ENCODE measurements around the gene ACSBG1.

The ACSBG1 gene

DNA sequence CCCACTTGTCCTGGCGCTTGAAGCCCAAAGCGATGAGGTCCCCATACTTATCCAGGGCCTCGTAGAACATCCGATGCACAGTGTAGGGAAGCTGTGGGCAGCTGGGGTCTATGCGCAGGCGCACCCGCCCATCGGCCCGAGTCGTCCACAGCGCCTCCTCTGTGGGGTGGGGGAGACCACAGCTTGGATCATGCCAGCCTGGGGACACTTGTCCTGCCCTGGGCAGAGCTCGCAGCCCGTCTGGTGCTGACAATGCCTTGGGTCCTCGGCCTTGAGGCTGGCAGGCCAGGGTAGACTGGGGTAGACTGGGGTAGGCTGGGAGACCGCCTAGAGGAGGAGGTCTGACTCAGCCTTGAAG, 39.8 kb downstream of the ACSBG1 start:
- no peak overlapping the region for H3K4me2 ChIP-seq (ENCODE audit: low read length)
- H3K4me1 ChIP-seq (ENCODE audit: control insufficient read depth, insufficient read depth, low read length): no peaks in the 10 kb centered on the region
- peaks cover 31% of the 10 kb centered on the region for H3K27me3 ChIP-seq (ENCODE audit: control insufficient read depth, insufficient read depth, low read length)
- H3K9me3 ChIP-seq (replicated peaks; ENCODE audit: low read length): peaks cover 3% of the 10 kb centered on the region
- no peak overlapping the region for H3K4me3 ChIP-seq (ENCODE audit: low read length)
- no peaks in the 10 kb centered on the region for H3K36me3 ChIP-seq (ENCODE audit: insufficient read depth, low read length)
- H3K9ac ChIP-seq (ENCODE audit: low read depth, low read length): no peak overlapping the region

DNA sequence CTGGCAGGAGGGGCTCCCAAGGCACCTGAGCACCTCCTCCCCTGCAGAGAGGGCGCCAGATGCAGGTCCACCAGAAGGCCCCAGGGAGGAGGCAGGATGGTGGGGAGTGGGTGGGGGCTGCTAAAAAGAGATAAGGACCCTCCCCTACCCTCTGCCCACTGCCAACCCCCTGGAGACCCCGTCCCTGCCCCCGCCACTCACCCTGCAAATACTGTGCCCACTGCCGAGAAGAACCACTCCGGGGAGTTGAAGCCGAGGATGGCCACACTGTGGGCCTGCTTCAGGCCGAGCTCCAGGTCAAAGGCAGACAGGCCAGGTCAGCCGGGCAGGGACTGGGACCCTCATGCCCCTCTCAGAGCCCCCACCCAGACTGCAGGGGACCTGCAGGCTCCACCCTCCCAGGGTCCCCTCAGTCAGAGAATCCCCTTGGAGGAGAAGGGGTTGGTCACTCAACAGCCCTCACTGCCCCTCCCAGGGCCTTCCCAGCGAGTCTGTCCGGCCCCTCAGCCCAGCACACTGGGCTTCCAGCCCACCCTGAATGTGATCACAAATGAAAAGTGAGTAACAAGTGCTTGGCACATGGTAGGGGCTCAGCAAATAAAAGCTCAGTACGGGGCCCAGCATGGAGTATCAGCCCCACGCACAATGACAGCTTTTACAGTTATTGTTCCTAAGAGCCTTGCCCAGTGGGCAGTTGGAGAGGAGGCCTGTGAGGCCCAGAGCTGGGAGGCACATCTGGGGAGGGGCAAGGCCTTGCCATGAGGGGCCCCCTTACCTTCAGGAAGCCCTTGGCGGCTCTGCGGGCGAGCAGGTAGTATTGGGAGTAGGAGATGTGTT, 40.4 kb downstream of the ACSBG1 start:
- H3K36me3 ChIP-seq (ENCODE audit: insufficient read depth, low read length): no peaks in the 10 kb centered on the region
- H3K27me3 ChIP-seq (ENCODE audit: control insufficient read depth, insufficient read depth, low read length): peaks cover 31% of the 10 kb centered on the region
- H3K4me1 ChIP-seq (ENCODE audit: control insufficient read depth, insufficient read depth, low read length): no peaks in the 10 kb centered on the region
- no peak overlapping the region for H3K4me2 ChIP-seq (ENCODE audit: low read length)
- peaks cover 3% of the 10 kb centered on the region for H3K9me3 ChIP-seq (replicated peaks; ENCODE audit: low read length)
- no peak overlapping the region for H3K9ac ChIP-seq (ENCODE audit: low read depth, low read length)
- no peak overlapping the region for H3K4me3 ChIP-seq (ENCODE audit: low read length)

DNA sequence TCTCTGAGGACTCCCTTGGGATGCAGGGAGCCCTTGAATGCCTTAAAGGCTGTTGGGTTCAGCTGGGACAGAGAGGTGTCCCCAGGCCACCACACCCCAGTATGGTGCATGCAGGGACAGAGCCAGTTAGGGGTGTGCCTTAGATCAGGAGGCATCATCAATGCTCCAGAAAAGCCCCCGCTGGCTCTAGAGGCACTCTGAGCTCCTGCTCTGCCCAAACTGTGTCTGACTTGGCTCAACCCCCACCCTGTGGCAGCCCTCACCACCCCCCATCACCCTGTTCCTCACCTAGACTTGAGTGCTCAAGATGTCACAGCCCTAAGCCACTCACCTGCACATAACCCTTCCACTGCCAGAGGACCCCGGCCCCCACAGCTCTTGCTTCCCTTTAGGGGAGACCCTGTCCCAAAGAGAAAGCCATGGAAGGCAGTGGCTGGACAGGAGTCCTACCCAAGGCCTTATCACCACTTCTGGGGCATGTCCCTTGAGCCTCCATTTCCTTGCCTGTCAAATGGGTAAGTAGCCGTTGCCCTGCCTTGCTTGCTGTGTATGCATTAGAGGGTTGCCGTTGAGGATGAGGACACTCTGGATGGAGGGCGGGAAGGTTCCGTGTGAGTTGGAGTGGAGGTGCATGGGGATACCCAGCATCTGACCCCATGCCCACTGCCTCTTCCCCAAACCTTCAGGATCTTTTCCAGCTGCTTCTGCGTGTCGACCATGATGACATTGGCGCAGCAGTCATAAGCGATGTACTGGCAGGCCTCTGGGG, 41.4 kb downstream of the ACSBG1 start:
- H3K27me3 ChIP-seq (ENCODE audit: control insufficient read depth, insufficient read depth, low read length): peaks cover 31% of the 10 kb centered on the region
- no peaks in the 10 kb centered on the region for H3K4me1 ChIP-seq (ENCODE audit: control insufficient read depth, insufficient read depth, low read length)
- H3K9ac ChIP-seq (ENCODE audit: low read depth, low read length): no peak overlapping the region
- no peaks in the 10 kb centered on the region for H3K36me3 ChIP-seq (ENCODE audit: insufficient read depth, low read length)
- H3K4me2 ChIP-seq (ENCODE audit: low read length): no peak overlapping the region
- H3K9me3 ChIP-seq (replicated peaks; ENCODE audit: low read length): peaks cover 3% of the 10 kb centered on the region
- H3K4me3 ChIP-seq (ENCODE audit: low read length): no peak overlapping the region

DNA sequence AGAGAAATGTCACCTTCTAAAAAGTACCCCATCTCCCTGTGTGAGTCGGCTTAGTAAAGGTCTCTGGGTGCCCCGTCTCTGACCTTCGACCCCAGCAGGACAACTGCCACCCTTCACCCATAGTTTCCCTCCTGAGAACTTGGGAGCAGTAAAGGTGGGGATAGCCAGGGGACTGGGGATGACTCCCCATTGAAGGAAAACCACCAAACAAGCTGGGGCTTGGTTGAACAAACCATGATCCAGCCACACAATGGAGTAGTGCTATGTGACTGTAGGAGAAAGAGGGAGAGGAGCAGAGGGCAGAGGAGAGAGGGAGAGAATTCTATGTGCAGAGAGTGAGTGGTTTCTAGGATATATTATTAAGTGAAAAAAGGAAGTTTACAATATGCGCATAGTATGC, 51.5 kb downstream of the ACSBG1 start:
- Histone ChIP-seq H3K9ac (ENCODE audit: low read depth, low read length) (no peak overlapping the region), H3K4me1 (ENCODE audit: control insufficient read depth, insufficient read depth, low read length) (no peaks in the 10 kb centered on the region), H3K36me3 (ENCODE audit: insufficient read depth, low read length) (no peaks in the 10 kb centered on the region), H3K4me3 (ENCODE audit: low read length) (no peak overlapping the region), H3K27me3 (ENCODE audit: control insufficient read depth, insufficient read depth, low read length) (peaks cover 4% of the 10 kb centered on the region), H3K4me2 (ENCODE audit: low read length) (no peak overlapping the region), H3K9me3 (replicated peaks; ENCODE audit: low read length) (no peaks in the 10 kb centered on the region)

DNA sequence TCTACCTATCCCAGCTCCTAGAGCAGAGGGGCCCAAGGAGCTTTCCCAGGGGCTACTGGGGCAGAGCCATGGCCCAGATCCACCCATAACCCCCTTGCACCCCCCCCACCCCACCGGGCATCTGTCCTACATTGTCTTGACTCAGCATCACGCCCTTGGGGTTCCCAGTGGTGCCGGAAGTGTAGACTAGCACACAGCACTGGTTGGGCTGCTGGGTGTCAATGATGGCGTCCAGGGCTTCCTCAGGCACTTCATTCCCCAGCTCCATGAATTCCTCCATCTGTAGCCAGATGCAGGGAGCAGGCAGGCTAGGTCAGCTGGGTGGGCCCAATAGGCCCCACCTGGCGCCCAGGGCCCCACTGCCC, 52.0 kb downstream of the ACSBG1 start:
- H3K9me3 ChIP-seq (replicated peaks; ENCODE audit: low read length): no peaks in the 10 kb centered on the region
- peaks cover 6% of the 10 kb centered on the region for H3K27me3 ChIP-seq (ENCODE audit: control insufficient read depth, insufficient read depth, low read length)
- no peak overlapping the region for H3K4me2 ChIP-seq (ENCODE audit: low read length)
- H3K9ac ChIP-seq (ENCODE audit: low read depth, low read length): no peak overlapping the region
- no peaks in the 10 kb centered on the region for H3K4me1 ChIP-seq (ENCODE audit: control insufficient read depth, insufficient read depth, low read length)
- no peaks in the 10 kb centered on the region for H3K36me3 ChIP-seq (ENCODE audit: insufficient read depth, low read length)
- no peak overlapping the region for H3K4me3 ChIP-seq (ENCODE audit: low read length)

DNA sequence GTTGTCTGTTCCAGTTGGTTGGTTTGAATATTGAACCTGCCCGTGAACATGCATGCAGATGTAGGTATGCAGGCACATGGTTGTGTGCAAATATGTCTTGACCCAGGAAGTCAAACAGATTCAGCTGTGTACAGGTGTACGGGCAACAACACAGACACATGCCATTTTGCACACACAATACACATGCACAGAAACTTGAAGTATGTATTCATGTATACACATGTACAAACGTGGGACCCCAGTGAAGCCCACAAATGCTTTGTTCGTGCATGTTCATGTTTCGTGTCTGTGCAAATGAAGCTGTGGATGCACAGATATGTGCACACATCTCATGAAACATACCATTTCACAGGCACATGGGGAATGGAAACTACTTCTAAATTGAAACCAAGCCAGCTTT, 54.5 kb downstream of the ACSBG1 start:
- Histone ChIP-seq H3K4me3 (ENCODE audit: low read length) (no peak overlapping the region), H3K27me3 (ENCODE audit: control insufficient read depth, insufficient read depth, low read length) (peaks cover 4% of the 10 kb centered on the region), H3K4me1 (ENCODE audit: control insufficient read depth, insufficient read depth, low read length) (no peaks in the 10 kb centered on the region), H3K36me3 (ENCODE audit: insufficient read depth, low read length) (no peaks in the 10 kb centered on the region), H3K9me3 (replicated peaks; ENCODE audit: low read length) (no peaks in the 10 kb centered on the region), H3K4me2 (ENCODE audit: low read length) (no peak overlapping the region), H3K9ac (ENCODE audit: low read depth, low read length) (no peak overlapping the region)

DNA sequence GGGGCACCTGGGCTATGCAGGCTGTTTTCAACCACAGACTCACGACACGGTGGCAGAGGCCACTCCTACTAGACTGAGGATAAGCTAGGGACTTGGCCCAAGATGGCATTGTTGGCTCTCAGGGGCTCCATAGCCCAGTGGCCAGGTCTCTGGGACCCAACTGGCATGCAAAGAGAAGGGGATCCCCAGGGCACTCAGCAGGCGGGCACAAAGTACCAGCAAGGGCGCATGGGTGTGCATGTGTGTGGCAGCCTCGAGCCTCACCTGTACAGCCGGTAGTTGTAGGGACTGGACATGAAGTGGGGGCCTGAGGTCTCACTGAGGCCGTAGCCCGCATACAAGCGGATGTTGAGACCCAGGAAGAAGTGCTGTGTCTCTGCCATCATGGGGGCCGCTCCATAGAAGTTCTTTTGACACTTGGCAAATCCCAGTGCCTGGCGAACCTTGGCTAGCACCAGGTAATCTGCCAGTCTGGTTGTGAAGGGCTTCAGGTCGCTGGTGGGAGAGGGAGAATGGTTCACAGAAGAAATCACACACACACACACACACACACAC, 55.0 kb downstream of the ACSBG1 start:
- Histone ChIP-seq H3K4me2 (ENCODE audit: low read length) (no peak overlapping the region), H3K4me1 (ENCODE audit: control insufficient read depth, insufficient read depth, low read length) (no peaks in the 10 kb centered on the region), H3K9ac (ENCODE audit: low read depth, low read length) (no peak overlapping the region), H3K36me3 (ENCODE audit: insufficient read depth, low read length) (no peaks in the 10 kb centered on the region), H3K4me3 (ENCODE audit: low read length) (no peak overlapping the region), H3K9me3 (replicated peaks; ENCODE audit: low read length) (no peaks in the 10 kb centered on the region), H3K27me3 (ENCODE audit: control insufficient read depth, insufficient read depth, low read length) (peaks cover 4% of the 10 kb centered on the region)

DNA sequence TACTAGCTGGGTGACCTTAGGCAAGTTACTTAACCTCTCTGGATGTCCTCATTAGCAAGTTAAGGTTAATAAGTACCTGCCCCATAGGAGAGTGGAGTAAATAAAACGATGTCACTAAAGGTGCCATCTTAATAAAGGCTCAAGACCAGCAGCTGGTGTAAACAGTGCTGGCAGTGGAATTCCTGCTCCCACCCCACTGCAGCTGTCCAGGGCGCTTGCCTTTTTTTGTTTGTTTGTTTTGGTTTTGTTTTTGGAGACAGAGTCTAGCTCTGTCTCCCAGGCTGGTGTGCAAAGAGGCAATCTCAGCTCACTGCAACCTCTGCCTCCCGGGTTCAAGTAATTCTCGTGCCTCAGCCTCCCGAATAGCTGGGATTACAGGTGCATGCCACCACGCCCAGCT, 56.3 kb downstream of the ACSBG1 start:
- no peak overlapping the region for H3K9ac ChIP-seq (ENCODE audit: low read depth, low read length)
- H3K36me3 ChIP-seq (ENCODE audit: insufficient read depth, low read length): no peaks in the 10 kb centered on the region
- H3K4me2 ChIP-seq (ENCODE audit: low read length): no peak overlapping the region
- no peaks in the 10 kb centered on the region for H3K9me3 ChIP-seq (replicated peaks; ENCODE audit: low read length)
- H3K27me3 ChIP-seq (ENCODE audit: control insufficient read depth, insufficient read depth, low read length): peaks cover 4% of the 10 kb centered on the region
- no peaks in the 10 kb centered on the region for H3K4me1 ChIP-seq (ENCODE audit: control insufficient read depth, insufficient read depth, low read length)
- H3K4me3 ChIP-seq (ENCODE audit: low read length): no peak overlapping the region

DNA sequence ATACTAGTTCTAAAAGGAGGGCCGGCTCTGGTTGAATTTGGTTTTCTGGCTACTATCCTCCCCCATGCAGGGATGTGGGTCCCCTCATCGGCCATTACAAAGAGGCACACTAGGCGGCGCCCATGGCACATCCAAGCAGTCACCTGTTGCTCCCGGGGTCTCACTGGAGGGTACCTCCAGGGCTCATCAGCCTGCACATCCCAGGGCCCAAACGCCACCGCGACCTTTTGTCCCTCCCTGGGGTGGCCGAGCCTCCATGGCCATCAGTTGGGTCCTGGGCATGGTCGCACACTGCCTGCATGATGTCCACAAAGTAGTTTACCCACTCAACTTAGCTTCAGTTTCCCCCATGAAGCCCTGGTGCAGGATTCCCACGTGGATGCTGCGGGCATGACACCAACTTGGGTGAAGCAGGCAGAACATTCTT, 56.9 kb downstream of the ACSBG1 start:
- H3K4me3 ChIP-seq (ENCODE audit: low read length): no peak overlapping the region
- H3K4me1 ChIP-seq (ENCODE audit: control insufficient read depth, insufficient read depth, low read length): no peaks in the 10 kb centered on the region
- peaks cover 4% of the 10 kb centered on the region for H3K27me3 ChIP-seq (ENCODE audit: control insufficient read depth, insufficient read depth, low read length)
- H3K4me2 ChIP-seq (ENCODE audit: low read length): no peak overlapping the region
- H3K9me3 ChIP-seq (replicated peaks; ENCODE audit: low read length): no peaks in the 10 kb centered on the region
- H3K36me3 ChIP-seq (ENCODE audit: insufficient read depth, low read length): no peaks in the 10 kb centered on the region
- H3K9ac ChIP-seq (ENCODE audit: low read depth, low read length): no peak overlapping the region

DNA sequence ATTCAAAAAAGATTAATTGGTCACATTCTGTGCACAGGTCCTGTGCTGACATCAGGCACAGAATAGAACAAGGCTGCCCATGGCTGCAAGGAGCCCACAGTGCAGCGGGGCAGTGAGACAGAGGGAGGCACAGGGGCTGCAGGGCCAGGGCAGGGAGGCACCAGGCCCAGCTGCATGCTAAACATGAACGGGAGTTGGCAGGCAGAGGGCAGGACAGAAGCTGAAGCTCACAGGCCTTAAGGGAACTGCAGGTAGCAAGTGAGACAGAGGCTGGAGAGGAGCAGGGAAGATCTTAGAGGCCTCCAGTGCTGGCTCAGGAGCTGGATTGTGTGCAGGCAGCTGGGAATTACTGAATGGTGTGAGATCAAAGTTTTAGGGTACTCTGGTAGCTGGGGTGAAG, 59.0 kb downstream of the ACSBG1 start:
- Histone ChIP-seq H3K9me3 (replicated peaks; ENCODE audit: low read length) (no peaks in the 10 kb centered on the region), H3K36me3 (ENCODE audit: insufficient read depth, low read length) (peaks cover 19% of the 10 kb centered on the region)

DNA sequence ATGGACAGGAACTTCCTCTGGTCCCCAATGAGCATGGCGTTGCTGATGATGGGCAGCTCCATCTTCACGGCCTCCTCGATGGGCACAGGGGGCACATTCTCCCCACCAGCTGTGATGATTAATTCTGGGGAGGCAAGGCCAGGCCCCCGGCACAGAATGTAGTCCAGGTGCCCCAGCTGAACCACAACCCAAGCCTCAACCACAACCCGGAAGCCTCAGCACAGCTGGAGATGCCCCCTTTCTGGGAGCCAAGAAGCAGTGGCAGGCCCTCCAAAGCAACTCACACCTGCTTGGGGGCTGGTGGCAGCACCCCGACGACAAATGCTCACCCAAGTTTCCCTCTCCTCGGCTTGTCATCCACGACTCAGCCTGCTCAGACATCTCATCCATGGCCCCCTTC, 60.0 kb downstream of the ACSBG1 start:
- H3K4me1 ChIP-seq (ENCODE audit: control insufficient read depth, insufficient read depth, low read length): no peaks in the 10 kb centered on the region

More for the DNA sequence above, 59.0 kb downstream of the ACSBG1 start:
- no peaks in the 10 kb centered on the region for H3K4me1 ChIP-seq (ENCODE audit: control insufficient read depth, insufficient read depth, low read length)
- no peak overlapping the region for H3K4me2 ChIP-seq (ENCODE audit: low read length)
- H3K27me3 ChIP-seq (ENCODE audit: control insufficient read depth, insufficient read depth, low read length): peaks cover 4% of the 10 kb centered on the region
- no peak overlapping the region for H3K9ac ChIP-seq (ENCODE audit: low read depth, low read length)
- H3K4me3 ChIP-seq (ENCODE audit: low read length): no peak overlapping the region

More for the DNA sequence above, 60.0 kb downstream of the ACSBG1 start:
- Histone ChIP-seq H3K9ac (ENCODE audit: low read depth, low read length) (no peak overlapping the region), H3K27me3 (ENCODE audit: control insufficient read depth, insufficient read depth, low read length) (peaks cover 4% of the 10 kb centered on the region), H3K4me2 (ENCODE audit: low read length) (no peak overlapping the region), H3K36me3 (ENCODE audit: insufficient read depth, low read length) (peaks cover 21% of the 10 kb centered on the region), H3K4me3 (ENCODE audit: low read length) (no peak overlapping the region), H3K9me3 (replicated peaks; ENCODE audit: low read length) (no peaks in the 10 kb centered on the region)
